IgD-negative memory B cell (primary cell): Measurements from ENCODE around the gene BPIFA3. TPM values are rescaled to one million over a fixed set of nuclear protein-coding genes. Genes with fewer than 3 reads are reported as not detected.

Experiments
- H3K27ac Mint-ChIP-seq, 3 donors: one replicate each; pipeline ENCODE4 v1.8.0; 2020 to 2022; ENCODE audit warnings: mild to moderate bottlenecking in 3 of 3, mixed read lengths in 3 of 3, moderate library complexity in 1 of 3
- H3K27me3 Mint-ChIP-seq: one replicate; pipeline ENCODE4 v1.8.0; 2021; ENCODE audit warnings: mixed read lengths
- H3K36me3 Mint-ChIP-seq: one replicate; pipeline ENCODE4 v1.8.0; 2020; ENCODE audit warnings: mild to moderate bottlenecking, mixed read lengths
- H3K4me1 Mint-ChIP-seq, 3 donors: one replicate each; pipeline ENCODE4 v1.8.0; 2020 to 2022; ENCODE audit warnings: mixed read lengths in 3 of 3, mild to moderate bottlenecking in 1 of 3
- H3K4me3 Mint-ChIP-seq, 4 donors: one replicate each; pipeline ENCODE4 v1.8.0; 2020 to 2022; ENCODE audit warnings: mild to moderate bottlenecking in 4 of 4, mixed read lengths in 4 of 4, moderate library complexity in 3 of 4
- H3K9me3 Mint-ChIP-seq, 3 donors: one replicate each; pipeline ENCODE4 v1.8.0; 2020 to 2021; ENCODE audit warnings: mixed read lengths in 3 of 3, mild to moderate bottlenecking in 1 of 3
- polyA plus RNA-seq: library from polyadenylated mRNA; unstranded; fragments of 300-500 nt; fragmentation: Illumina TruSeq; gene quantifications from one replicate; pipeline ENCODE4 v1.2.3, GENCODE V29; 2021

The BPIFA3 gene
- polyA plus RNA-seq, 1 donor from 2014 or later = not detected

DNA sequence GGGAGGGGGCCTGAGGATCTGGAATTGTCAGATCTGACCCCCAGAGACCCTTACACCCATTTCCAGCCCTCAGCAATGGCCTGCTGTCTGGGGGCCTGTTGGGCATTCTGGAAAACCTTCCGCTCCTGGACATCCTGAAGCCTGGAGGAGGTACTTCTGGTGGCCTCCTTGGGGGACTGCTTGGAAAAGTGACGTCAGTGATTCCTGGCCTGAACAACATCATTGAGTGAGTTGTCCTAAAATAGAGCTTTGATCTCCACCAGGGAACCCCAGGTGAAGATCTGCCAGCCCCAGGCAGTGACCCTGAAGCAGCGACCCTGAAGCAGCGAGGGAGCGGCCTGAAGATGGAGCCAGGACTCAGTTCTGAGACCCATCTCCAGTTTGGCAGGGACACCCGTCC lies 20.8 kb downstream of the BPIFA3 start:
- H3K4me1 Mint-ChIP-seq = no peaks in the 10 kb centered on the region
- H3K36me3 Mint-ChIP-seq = no peaks in the 10 kb centered on the region
- H3K27me3 Mint-ChIP-seq = peaks cover 11% of the 10 kb centered on the region
- no peak overlapping the region for H3K27ac Mint-ChIP-seq
- no peak overlapping the region for H3K4me3 Mint-ChIP-seq
- H3K9me3 Mint-ChIP-seq = no peaks in the 10 kb centered on the region

DNA sequence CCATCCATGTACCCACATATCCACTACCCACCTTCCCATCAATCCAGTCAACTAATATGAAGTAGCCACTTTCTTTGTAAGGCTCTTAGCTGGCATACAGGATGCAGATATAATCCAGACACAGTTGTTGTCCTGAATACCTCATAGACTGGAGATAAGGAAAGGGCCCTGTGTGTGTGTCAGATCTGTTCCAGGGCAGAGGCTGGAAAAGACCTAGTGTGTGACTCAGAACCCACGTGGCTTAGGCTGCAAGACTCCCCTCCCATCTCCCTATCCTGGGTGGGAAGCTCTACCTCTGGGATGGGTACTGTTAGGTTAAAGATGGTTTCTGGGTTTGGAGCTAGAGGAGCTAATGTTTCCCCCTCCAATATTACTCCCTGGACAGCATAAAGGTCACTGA lies 22.3 kb downstream of the BPIFA3 start:
- no peaks in the 10 kb centered on the region for H3K36me3 Mint-ChIP-seq
- no peaks in the 10 kb centered on the region for H3K9me3 Mint-ChIP-seq
- no peak overlapping the region for H3K27ac Mint-ChIP-seq
- H3K4me1 Mint-ChIP-seq = no peaks in the 10 kb centered on the region
- no peak overlapping the region for H3K4me3 Mint-ChIP-seq
- H3K27me3 Mint-ChIP-seq = peaks cover 11% of the 10 kb centered on the region

DNA sequence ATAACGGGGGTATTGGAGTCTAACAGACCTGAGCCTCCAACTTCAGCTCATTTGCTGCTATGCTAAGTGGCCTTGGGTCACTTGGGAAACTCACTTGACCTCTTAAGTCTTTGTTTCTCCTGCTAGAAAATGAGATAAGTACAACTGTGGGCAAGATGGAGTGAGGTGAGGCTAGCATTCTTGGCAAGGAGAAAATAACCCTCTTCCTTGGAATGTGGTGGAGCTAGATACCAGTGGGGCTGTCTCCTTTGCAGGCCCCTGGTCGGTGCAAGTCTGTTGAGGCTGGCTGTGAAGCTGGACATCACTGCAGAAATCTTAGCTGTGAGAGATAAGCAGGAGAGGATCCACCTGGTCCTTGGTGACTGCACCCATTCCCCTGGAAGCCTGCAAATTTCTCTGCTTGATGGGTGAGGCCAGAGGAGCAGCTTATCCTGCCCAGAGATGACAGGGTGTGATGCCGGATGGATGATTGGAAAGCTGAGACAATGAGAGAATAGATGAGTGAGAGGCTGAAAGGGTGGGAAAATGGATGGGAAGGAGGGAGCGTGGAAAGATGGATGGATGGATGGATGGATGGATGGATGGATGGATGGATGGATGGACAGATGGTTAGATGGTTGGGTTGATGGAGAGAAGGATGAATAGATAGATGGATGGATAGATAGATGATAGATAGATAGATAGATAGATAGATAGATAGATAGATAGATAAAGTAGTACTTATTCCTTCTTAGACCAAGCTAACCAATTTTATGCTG lies 23.0 kb downstream of the BPIFA3 start:
- Mint-ChIP-seq H3K27me3 (peaks cover 11% of the 10 kb centered on the region), H3K9me3 (no peaks in the 10 kb centered on the region), H3K4me3 (no peak overlapping the region), H3K4me1 (no peaks in the 10 kb centered on the region), H3K27ac (no peak overlapping the region), H3K36me3 (no peaks in the 10 kb centered on the region)

- Mint-ChIP-seq H3K36me3 (no peaks in the 10 kb centered on the region), H3K27ac (no peak overlapping the region)
These were observed 23.8 kb downstream of the BPIFA3 start for GRCh38 chr20:33240923-33241322.

GRCh38 chr20:33242319-33243100 lies 25.4 kb downstream of the BPIFA3 start:
- Mint-ChIP-seq H3K9me3 (no peaks in the 10 kb centered on the region), H3K36me3 (no peaks in the 10 kb centered on the region), H3K4me1 (no peaks in the 10 kb centered on the region)

More at GRCh38 chr20:33240923-33241322, 23.8 kb downstream of the BPIFA3 start:
- Mint-ChIP-seq H3K4me1 (no peaks in the 10 kb centered on the region), H3K9me3 (no peaks in the 10 kb centered on the region), H3K27me3 (peaks cover 11% of the 10 kb centered on the region), H3K4me3 (no peak overlapping the region)

GRCh38 chr20:33246077-33246476 lies 28.9 kb downstream of the BPIFA3 start:
- Mint-ChIP-seq H3K27ac (no peak overlapping the region), H3K9me3 (no peaks in the 10 kb centered on the region), H3K4me3 (no peak overlapping the region), H3K36me3 (no peaks in the 10 kb centered on the region), H3K4me1 (no peaks in the 10 kb centered on the region), H3K27me3 (peaks cover 1% of the 10 kb centered on the region)

More at GRCh38 chr20:33242319-33243100, 25.4 kb downstream of the BPIFA3 start:
- Mint-ChIP-seq H3K4me3 (no peak overlapping the region), H3K27me3 (peaks cover 6% of the 10 kb centered on the region), H3K27ac (no peak overlapping the region)

DNA sequence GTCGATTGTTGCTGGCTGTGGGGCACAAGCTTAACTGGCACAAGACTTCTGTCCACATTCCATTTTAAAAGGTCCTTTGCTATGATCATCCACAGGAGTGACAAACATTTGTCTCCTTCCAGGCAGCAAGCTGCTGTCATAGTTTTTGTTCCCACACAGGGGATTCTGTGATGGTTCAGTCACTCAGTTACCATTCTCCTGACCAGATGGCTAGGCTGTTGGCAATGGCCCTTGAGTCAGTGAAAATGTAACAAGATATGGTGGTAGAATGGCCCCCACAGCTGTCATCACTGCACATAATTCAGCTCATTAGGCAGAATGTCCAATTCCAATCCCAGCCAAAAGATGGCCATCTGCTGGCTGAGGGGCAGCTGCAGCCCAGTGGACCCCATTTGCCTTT lies 32.3 kb downstream of the BPIFA3 start:
- Mint-ChIP-seq H3K36me3 (no peaks in the 10 kb centered on the region), H3K9me3 (no peaks in the 10 kb centered on the region), H3K27ac (no peak overlapping the region), H3K27me3 (peaks cover 3% of the 10 kb centered on the region), H3K4me1 (no peaks in the 10 kb centered on the region), H3K4me3 (no peak overlapping the region)

- peaks cover 3% of the 10 kb centered on the region for H3K36me3 Mint-ChIP-seq
- peaks cover 6% of the 10 kb centered on the region for H3K27me3 Mint-ChIP-seq
- no peaks in the 10 kb centered on the region for H3K9me3 Mint-ChIP-seq
- no peak overlapping the region for H3K27ac Mint-ChIP-seq
- H3K4me3 Mint-ChIP-seq = no peak overlapping the region
- no peaks in the 10 kb centered on the region for H3K4me1 Mint-ChIP-seq
These were observed 33.5 kb downstream of the BPIFA3 start for GRCh38 chr20:33250666-33251065.

DNA sequence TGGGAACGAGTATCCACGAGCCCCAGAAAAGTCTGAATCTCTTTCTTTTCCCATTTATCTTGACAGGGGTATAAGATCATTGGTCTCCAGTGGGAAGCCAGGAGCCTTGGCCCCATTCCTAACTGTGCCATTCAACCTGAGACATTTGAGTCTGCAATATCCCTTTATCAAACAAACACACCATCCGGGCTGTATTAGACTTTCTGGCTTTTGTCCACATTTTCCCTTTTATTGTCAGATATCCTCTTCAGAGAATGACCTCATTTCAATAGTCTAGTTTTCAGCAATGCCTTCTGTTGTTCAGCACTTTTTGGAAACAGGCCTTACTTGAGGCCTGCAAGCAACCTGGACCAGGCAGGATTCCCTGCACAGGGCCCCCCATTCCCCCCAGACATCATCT lies 34.3 kb downstream of the BPIFA3 start:
- H3K27me3 Mint-ChIP-seq = peaks cover 9% of the 10 kb centered on the region
- H3K9me3 Mint-ChIP-seq = no peaks in the 10 kb centered on the region
- H3K36me3 Mint-ChIP-seq = peaks cover 3% of the 10 kb centered on the region

GRCh38 chr20:33252460-33252859 lies 35.3 kb downstream of the BPIFA3 start:
- Mint-ChIP-seq H3K27ac (no peak overlapping the region), H3K36me3 (peaks cover 3% of the 10 kb centered on the region), H3K27me3 (peaks cover 12% of the 10 kb centered on the region), H3K4me3 (no peak overlapping the region), H3K9me3 (no peaks in the 10 kb centered on the region), H3K4me1 (no peaks in the 10 kb centered on the region)

More for the DNA sequence above, 34.3 kb downstream of the BPIFA3 start:
- no peak overlapping the region for H3K27ac Mint-ChIP-seq
- H3K4me3 Mint-ChIP-seq = no peak overlapping the region
- no peaks in the 10 kb centered on the region for H3K4me1 Mint-ChIP-seq

DNA sequence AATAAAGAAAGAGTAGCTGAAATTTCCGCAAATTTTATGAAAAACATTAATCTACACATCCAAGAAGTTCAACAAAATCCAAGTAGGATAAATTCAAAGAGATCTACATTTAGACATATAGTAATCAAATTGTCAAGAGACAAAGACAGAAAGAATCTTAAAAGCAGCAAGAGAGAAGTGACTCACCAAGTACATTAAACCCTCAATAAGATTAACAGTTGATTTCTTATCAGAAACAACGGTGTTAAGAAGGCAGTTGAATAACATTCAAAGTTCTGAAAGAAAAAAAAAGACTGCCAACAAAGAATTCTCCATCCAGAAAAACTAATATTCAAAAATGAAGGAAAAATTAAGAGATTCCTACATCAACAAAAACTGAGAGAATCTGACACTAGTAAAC lies 37.9 kb downstream of the BPIFA3 start:
- H3K4me1 Mint-ChIP-seq = no peaks in the 10 kb centered on the region
- H3K27ac Mint-ChIP-seq = no peak overlapping the region
- no peak overlapping the region for H3K4me3 Mint-ChIP-seq
- peaks cover 3% of the 10 kb centered on the region for H3K36me3 Mint-ChIP-seq
- H3K27me3 Mint-ChIP-seq = peaks cover 12% of the 10 kb centered on the region
- H3K9me3 Mint-ChIP-seq = no peaks in the 10 kb centered on the region

GRCh38 chr20:33257237-33257636 lies 40.1 kb downstream of the BPIFA3 start:
- peaks cover 0 to 2% (median 0%) of the 10 kb centered on the region in 3 donors for H3K4me1 Mint-ChIP-seq

DNA sequence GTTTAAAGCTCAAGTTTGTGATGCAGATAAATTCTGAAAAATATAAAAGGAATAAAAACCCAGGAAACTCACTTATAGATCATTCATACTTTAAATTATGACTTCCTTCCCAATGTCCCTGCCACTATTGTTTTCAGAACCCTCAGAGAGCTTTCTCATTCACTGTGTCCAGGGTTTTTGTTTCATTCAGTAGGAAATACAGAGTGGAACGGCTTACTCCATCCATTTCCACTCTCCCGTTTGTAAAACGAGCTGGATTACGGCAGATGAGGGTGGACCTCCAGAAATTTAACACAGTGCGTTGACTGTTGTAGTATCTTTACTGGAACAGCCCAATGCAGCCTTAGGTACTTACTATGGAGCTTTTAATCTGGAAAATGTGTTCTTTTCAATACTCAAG lies 42.2 kb downstream of the BPIFA3 start:
- peaks cover 27% of the 10 kb centered on the region for H3K27me3 Mint-ChIP-seq
- no peak overlapping the region for H3K4me3 Mint-ChIP-seq
- peaks cover 0 to 2% (median 0%) of the 10 kb centered on the region in 3 donors for H3K4me1 Mint-ChIP-seq
- H3K27ac Mint-ChIP-seq = no peak overlapping the region
- peaks cover 5% of the 10 kb centered on the region for H3K36me3 Mint-ChIP-seq
- H3K9me3 Mint-ChIP-seq = peaks cover 0 to 4% (median 2%) of the 10 kb centered on the region in 3 donors

More at GRCh38 chr20:33257237-33257636, 40.1 kb downstream of the BPIFA3 start:
- Mint-ChIP-seq H3K27me3 (peaks cover 22% of the 10 kb centered on the region), H3K9me3 (peaks cover 0 to 2% (median 0%) of the 10 kb centered on the region in 3 donors), H3K27ac (peak overlapping the region in 1 of 3 donors; percentile 60), H3K36me3 (peaks cover 5% of the 10 kb centered on the region), H3K4me3 (no peak overlapping the region)

DNA sequence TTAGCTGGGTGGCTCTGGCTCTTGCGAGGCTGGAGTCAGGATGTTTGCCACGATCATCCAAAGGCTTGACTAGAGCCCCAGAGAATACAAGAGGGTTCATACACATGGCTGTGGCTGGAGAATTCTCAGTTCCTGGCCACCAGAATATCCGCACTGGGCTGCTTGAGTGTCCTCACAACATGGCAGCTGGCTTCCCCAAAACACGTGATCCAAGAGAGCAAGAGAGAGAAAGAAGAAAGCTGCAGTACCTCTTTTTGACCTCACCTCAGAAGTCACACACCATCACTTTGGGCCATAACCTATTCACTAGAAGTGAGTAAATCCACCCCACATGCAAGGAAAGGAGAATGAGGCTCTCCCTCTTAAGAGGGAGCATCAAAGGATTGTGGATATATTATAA lies 44.3 kb downstream of the BPIFA3 start:
- peaks cover 25% of the 10 kb centered on the region for H3K27me3 Mint-ChIP-seq
- peaks cover 2 to 4% (median 4%) of the 10 kb centered on the region in 3 donors for H3K9me3 Mint-ChIP-seq
- peaks cover 0 to 2% (median 0%) of the 10 kb centered on the region in 3 donors for H3K4me1 Mint-ChIP-seq

DNA sequence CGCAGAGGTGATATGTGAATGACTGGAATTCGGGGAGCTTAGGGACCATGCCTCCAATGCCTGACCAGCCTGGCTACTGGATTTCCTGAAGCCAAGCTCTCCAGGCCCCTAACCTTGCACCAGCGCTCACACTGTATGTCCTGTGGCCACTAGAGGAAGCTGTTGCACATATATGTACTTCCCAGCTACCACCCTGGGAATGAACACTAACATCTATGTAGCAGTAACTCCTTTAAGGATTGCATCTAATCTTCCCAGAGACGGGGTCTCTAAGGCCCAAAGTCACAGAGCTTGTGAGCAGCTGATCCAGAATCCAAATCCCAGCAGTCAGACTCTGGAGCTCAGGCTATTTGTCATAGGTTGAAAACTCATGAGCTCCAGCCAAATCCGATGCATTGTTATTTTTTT lies 45.5 kb downstream of the BPIFA3 start:
- Mint-ChIP-seq H3K27me3 (peaks cover 22% of the 10 kb centered on the region), H3K27ac (no peak overlapping the region), H3K9me3 (peaks cover 2 to 4% (median 4%) of the 10 kb centered on the region in 3 donors), H3K4me1 (peaks cover 0 to 2% (median 0%) of the 10 kb centered on the region in 3 donors), H3K4me3 (no peak overlapping the region), H3K36me3 (peaks cover 2% of the 10 kb centered on the region)

More for the DNA sequence above, 44.3 kb downstream of the BPIFA3 start:
- Mint-ChIP-seq H3K4me3 (peak overlapping the region in 1 of 4 donors; percentile 7), H3K36me3 (peaks cover 2% of the 10 kb centered on the region), H3K27ac (no peak overlapping the region)
